Measurements from ENCODE around the gene SNAP29.
A peak's percentile ranks its signal among the peaks of the same experiment; 100 is the strongest.

The SNAP29 gene

GRCh38 chr22:20867179-20868024, 8.6 kb downstream of the SNAP29 start:
- Histone ChIP-seq H3K4me3 (ENCODE audit: extremely low read depth, insufficient read depth, low read length, poor library complexity, severe bottlenecking) (no peak overlapping the region), H3K27ac (ENCODE audit: low read depth, low read length, severe bottlenecking) (peak overlapping the region; percentile 86), H3K36me3 (ENCODE audit: control insufficient read depth, insufficient read depth, low read length) (peaks cover 29% of the 10 kb centered on the region), H3K9me3 (ENCODE audit: control insufficient read depth, low read length) (no peaks in the 10 kb centered on the region), H3K4me1 (ENCODE audit: control insufficient read depth, insufficient read depth, low read length, poor library complexity, severe bottlenecking) (peaks cover 29% of the 10 kb centered on the region)
- 87 to 92% methylated on average over 4 to 7 of the region's 11 CpGs for WGBS, 2 experiments (ENCODE audit: insufficient coverage in 2 of 2)

- peaks cover 29% of the 10 kb centered on the region for H3K4me1 ChIP-seq (ENCODE audit: control insufficient read depth, insufficient read depth, low read length, poor library complexity, severe bottlenecking)
- no peak overlapping the region for H3K4me3 ChIP-seq (ENCODE audit: extremely low read depth, insufficient read depth, low read length, poor library complexity, severe bottlenecking)
- H3K27ac ChIP-seq (ENCODE audit: low read depth, low read length, severe bottlenecking), result peak overlapping the region; percentile 86
- peaks cover 24% of the 10 kb centered on the region for H3K36me3 ChIP-seq (ENCODE audit: control insufficient read depth, insufficient read depth, low read length)
- no peaks in the 10 kb centered on the region for H3K9me3 ChIP-seq (ENCODE audit: control insufficient read depth, low read length)
- WGBS, 2 experiments (ENCODE audit: insufficient coverage in 2 of 2), result 97% methylated on average over 3 to 5 of the region's 7 CpGs
Measured at GRCh38 chr22:20868025-20868962, 9.5 kb downstream of the SNAP29 start.

DNA sequence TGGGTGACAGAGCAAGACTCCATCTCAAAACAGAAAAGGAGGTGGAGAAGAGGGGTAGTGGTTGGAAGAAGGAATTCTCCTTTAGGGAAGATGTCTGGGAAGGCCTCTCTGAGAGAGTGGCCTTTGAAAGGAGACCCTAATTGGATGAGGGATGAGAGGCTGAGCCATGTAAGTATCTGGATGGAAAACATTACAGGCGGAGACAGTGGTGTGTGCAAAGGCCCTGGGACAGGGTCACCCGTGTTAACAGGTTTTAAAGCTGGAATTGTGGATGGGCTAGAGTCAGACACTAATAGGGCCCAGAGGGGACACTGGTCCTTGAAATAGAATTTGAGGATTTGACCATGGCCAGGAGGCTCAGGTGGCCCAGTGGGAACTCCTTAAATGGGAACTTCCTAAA, 10.4 kb downstream of the SNAP29 start:
- H3K27ac ChIP-seq (ENCODE audit: low read depth, low read length, severe bottlenecking), result no peak overlapping the region
- H3K4me3 ChIP-seq (ENCODE audit: extremely low read depth, insufficient read depth, low read length, poor library complexity, severe bottlenecking), result no peak overlapping the region
- peaks cover 25% of the 10 kb centered on the region for H3K36me3 ChIP-seq (ENCODE audit: control insufficient read depth, insufficient read depth, low read length)
- no peaks in the 10 kb centered on the region for H3K9me3 ChIP-seq (ENCODE audit: control insufficient read depth, low read length)
- H3K4me1 ChIP-seq (ENCODE audit: control insufficient read depth, insufficient read depth, low read length, poor library complexity, severe bottlenecking), result peaks cover 29% of the 10 kb centered on the region
- 100% methylated on average over 2 of the region's 2 CpGs for WGBS, 2 experiments (ENCODE audit: insufficient coverage in 2 of 2)

- no peaks in the 10 kb centered on the region for H3K9me3 ChIP-seq (ENCODE audit: control insufficient read depth, low read length)
- H3K4me3 ChIP-seq (ENCODE audit: extremely low read depth, insufficient read depth, low read length, poor library complexity, severe bottlenecking), result no peak overlapping the region
- WGBS, 2 experiments (ENCODE audit: insufficient coverage in 2 of 2), result 100% methylated on average over 1 to 2 of the region's 3 CpGs
- no peaks in the 10 kb centered on the region for H3K4me1 ChIP-seq (ENCODE audit: control insufficient read depth, insufficient read depth, low read length, poor library complexity, severe bottlenecking)
- H3K36me3 ChIP-seq (ENCODE audit: control insufficient read depth, insufficient read depth, low read length), result peaks cover 46% of the 10 kb centered on the region
- no peak overlapping the region for H3K27ac ChIP-seq (ENCODE audit: low read depth, low read length, severe bottlenecking)
Measured at GRCh38 chr22:20873214-20873613, 14.4 kb downstream of the SNAP29 start.

DNA sequence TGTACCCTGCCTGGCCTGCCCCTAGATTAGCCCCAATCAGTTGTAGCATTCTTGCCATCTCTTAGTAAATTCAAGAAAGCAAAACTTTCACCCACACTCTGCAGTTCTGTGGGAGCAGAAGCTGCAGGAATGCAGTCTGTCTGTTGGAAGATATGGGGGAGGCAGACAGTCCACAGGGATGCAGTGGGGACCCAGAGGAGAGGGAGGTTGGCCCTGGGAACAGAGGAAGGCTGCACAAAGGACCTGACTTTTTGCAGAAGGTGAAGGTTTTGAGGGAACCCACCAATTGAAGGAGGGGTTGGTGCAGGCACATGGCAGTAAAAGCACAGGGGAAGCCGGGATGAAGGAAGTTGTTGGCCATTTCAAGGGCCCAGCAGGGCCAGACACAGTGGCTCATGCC, 16.5 kb downstream of the SNAP29 start:
- no peak overlapping the region for H3K4me3 ChIP-seq (ENCODE audit: extremely low read depth, insufficient read depth, low read length, poor library complexity, severe bottlenecking)
- no peak overlapping the region for H3K27ac ChIP-seq (ENCODE audit: low read depth, low read length, severe bottlenecking)
- H3K36me3 ChIP-seq (ENCODE audit: control insufficient read depth, insufficient read depth, low read length), result peaks cover 45% of the 10 kb centered on the region
- WGBS, 2 experiments (ENCODE audit: insufficient coverage in 2 of 2), result 85% methylated on average over 1 of the region's 1 CpG; no CpG with 5 or more reads in 1 of the 2 experiments
- H3K9me3 ChIP-seq (ENCODE audit: control insufficient read depth, low read length), result no peaks in the 10 kb centered on the region
- no peaks in the 10 kb centered on the region for H3K4me1 ChIP-seq (ENCODE audit: control insufficient read depth, insufficient read depth, low read length, poor library complexity, severe bottlenecking)

GRCh38 chr22:20877715-20878114, 18.9 kb downstream of the SNAP29 start:
- H3K4me1 ChIP-seq (ENCODE audit: control insufficient read depth, insufficient read depth, low read length, poor library complexity, severe bottlenecking), result no peaks in the 10 kb centered on the region
- 90 to 100% methylated on average over 2 to 3 of the region's 3 CpGs for WGBS, 2 experiments (ENCODE audit: insufficient coverage in 2 of 2)
- H3K36me3 ChIP-seq (ENCODE audit: control insufficient read depth, insufficient read depth, low read length), result peaks cover 51% of the 10 kb centered on the region
- H3K9me3 ChIP-seq (ENCODE audit: control insufficient read depth, low read length), result no peaks in the 10 kb centered on the region
- H3K4me3 ChIP-seq (ENCODE audit: extremely low read depth, insufficient read depth, low read length, poor library complexity, severe bottlenecking), result no peak overlapping the region
- no peak overlapping the region for H3K27ac ChIP-seq (ENCODE audit: low read depth, low read length, severe bottlenecking)

GRCh38 chr22:20881231-20881630, 22.4 kb downstream of the SNAP29 start:
- 90% methylated on average over 2 of the region's 5 CpGs for WGBS, 2 experiments (ENCODE audit: insufficient coverage in 2 of 2)
- no peak overlapping the region for H3K27ac ChIP-seq (ENCODE audit: low read depth, low read length, severe bottlenecking)

DNA sequence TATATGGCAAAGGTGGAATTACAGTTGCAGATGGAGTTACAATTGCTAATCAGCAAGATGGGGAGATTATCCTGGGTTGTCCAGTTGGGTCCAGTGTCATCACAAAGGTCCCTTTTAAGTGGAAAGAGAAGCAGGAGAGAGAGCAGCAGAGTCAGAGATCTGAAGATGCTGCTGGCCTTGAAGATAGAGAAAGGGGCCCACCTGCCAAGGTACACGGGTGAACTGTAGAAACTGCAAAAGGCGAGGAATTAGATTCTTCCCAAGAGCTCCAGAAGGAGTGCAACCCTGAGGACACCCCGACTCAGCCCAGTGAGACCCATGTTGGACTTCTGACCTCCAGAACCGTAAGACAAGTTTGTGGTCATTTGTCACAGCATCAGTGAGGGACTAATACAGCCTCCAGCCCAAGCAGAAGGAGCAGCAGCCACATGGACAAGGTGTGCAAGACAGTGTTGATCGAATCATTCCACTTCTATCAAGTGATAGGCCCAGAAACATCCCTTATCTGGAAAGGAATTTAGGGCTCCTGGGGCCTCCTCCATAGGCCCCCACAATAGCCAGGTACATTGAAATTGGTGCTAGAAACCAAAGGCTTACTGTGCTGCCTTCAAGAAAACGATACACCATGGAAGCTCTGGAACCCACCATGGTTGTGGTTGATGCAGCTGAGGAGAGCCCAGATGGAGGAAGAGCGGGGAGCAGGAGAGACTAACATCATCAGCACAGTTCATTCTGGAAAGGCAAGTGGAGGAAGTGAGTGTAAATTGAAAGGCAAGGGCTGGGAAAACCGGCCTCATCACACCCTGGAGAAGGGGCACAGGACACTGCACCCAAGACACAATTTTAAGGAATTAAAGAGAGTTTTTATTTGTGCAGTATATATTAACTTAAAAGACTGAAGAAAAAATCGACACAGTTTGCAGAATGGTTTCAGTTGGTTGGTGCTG, 23.3 kb downstream of the SNAP29 start:
- no peak overlapping the region for H3K27ac ChIP-seq (ENCODE audit: low read depth, low read length, severe bottlenecking)
- H3K4me1 ChIP-seq (ENCODE audit: control insufficient read depth, insufficient read depth, low read length, poor library complexity, severe bottlenecking), result peaks cover 10% of the 10 kb centered on the region
- no peaks in the 10 kb centered on the region for H3K9me3 ChIP-seq (ENCODE audit: control insufficient read depth, low read length)
- H3K36me3 ChIP-seq (ENCODE audit: control insufficient read depth, insufficient read depth, low read length), result peaks cover 34% of the 10 kb centered on the region
- H3K4me3 ChIP-seq (ENCODE audit: extremely low read depth, insufficient read depth, low read length, poor library complexity, severe bottlenecking), result no peak overlapping the region
- WGBS, 2 experiments (ENCODE audit: insufficient coverage in 2 of 2), result 95% methylated on average over 7 to 9 of the region's 9 CpGs

More at GRCh38 chr22:20881231-20881630, 22.4 kb downstream of the SNAP29 start:
- Histone ChIP-seq H3K4me1 (ENCODE audit: control insufficient read depth, insufficient read depth, low read length, poor library complexity, severe bottlenecking) (peaks cover 7% of the 10 kb centered on the region), H3K36me3 (ENCODE audit: control insufficient read depth, insufficient read depth, low read length) (peaks cover 37% of the 10 kb centered on the region), H3K4me3 (ENCODE audit: extremely low read depth, insufficient read depth, low read length, poor library complexity, severe bottlenecking) (no peak overlapping the region), H3K9me3 (ENCODE audit: control insufficient read depth, low read length) (no peaks in the 10 kb centered on the region)

DNA sequence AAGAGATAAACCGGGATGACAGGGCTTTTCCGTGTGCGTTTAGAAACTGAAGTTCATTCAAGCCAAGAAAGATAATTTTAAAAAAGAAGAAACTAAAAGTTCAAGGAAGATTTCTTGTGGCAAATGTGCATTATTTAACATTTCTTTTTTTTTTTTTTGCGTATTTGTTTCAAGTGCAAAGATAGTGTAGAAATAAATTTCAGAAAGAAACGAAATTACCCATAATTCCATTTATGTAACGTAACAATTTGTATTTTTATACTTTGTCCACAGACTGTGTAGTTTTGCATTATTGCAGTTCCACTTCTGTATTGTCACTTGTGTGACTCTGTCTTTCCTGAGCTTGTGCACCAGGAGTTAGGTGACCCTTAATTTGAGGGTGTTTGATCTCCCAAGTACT, 24.0 kb downstream of the SNAP29 start:
- Histone ChIP-seq H3K4me3 (ENCODE audit: extremely low read depth, insufficient read depth, low read length, poor library complexity, severe bottlenecking) (no peak overlapping the region), H3K36me3 (ENCODE audit: control insufficient read depth, insufficient read depth, low read length) (peaks cover 33% of the 10 kb centered on the region), H3K9me3 (ENCODE audit: control insufficient read depth, low read length) (no peaks in the 10 kb centered on the region), H3K4me1 (ENCODE audit: control insufficient read depth, insufficient read depth, low read length, poor library complexity, severe bottlenecking) (peaks cover 15% of the 10 kb centered on the region), H3K27ac (ENCODE audit: low read depth, low read length, severe bottlenecking) (no peak overlapping the region)
- 92 to 100% methylated on average over 2 to 3 of the region's 6 CpGs for WGBS, 2 experiments (ENCODE audit: insufficient coverage in 2 of 2)

DNA sequence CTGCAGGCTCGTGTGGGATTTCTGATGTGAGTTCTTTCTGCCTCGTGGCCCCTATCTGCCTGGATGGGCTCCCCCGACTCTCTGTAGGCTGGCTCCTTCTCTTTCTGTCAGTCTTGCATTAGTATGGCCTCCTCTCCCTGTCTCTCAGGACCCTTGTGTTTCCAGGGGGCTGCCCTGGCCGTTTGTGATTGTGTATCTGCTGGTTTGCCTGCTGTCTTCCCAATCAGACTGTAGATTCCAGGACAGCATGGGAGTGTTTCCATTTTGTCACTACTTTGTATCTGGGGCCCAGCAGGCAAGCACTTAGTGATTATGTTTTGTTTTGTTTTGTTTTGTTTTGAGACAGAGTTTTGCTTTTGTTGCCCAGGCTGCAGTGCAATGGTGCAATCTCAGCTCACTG, 25.6 kb downstream of the SNAP29 start:
- no peaks in the 10 kb centered on the region for H3K9me3 ChIP-seq (ENCODE audit: control insufficient read depth, low read length)
- peaks cover 15% of the 10 kb centered on the region for H3K4me1 ChIP-seq (ENCODE audit: control insufficient read depth, insufficient read depth, low read length, poor library complexity, severe bottlenecking)
- H3K4me3 ChIP-seq (ENCODE audit: extremely low read depth, insufficient read depth, low read length, poor library complexity, severe bottlenecking), result no peak overlapping the region
- peaks cover 44% of the 10 kb centered on the region for H3K36me3 ChIP-seq (ENCODE audit: control insufficient read depth, insufficient read depth, low read length)
- H3K27ac ChIP-seq (ENCODE audit: low read depth, low read length, severe bottlenecking), result no peak overlapping the region
- 82 to 87% methylated on average over 3 to 4 of the region's 4 CpGs for WGBS, 2 experiments (ENCODE audit: insufficient coverage in 2 of 2)

Measured in mesodermal cell (in vitro differentiated cells).